ENCODE data around the gene UBE2N.

UBE2N gene

GRCh38 chr12:93363841-93364297 lies 77.9 kb downstream of the UBE2N start:
- no peaks in the 10 kb centered on the region for H3K4me1 ChIP-seq (ENCODE audit: control insufficient read depth, insufficient read depth, low read length)
- no peaks in the 10 kb centered on the region for H3K36me3 ChIP-seq (ENCODE audit: control insufficient read depth in 2 of 2, insufficient read depth in 1 of 2, low read length in 2 of 2)
- CTCF ChIA-PET = interaction anchor here (0.6 kb wide), 1 partner anchor 929 kb away, joined by 3 read pairs; no protein-coding TSS in a partner anchor
- no peak overlapping the region for H3K27ac ChIP-seq (ENCODE audit: extremely low read depth, low read depth, low read length)
- H3K9me3 ChIP-seq (ENCODE audit: control insufficient read depth, insufficient read depth, low read depth, low read length) = no peaks in the 10 kb centered on the region
- POLR2A ChIA-PET = no interaction called here
- TF ChIP-seq ZNF621 (tag by site-specific recombination; IDR thresholded peaks at IDR 0.05) (no peak), ZNF561 (tag by site-specific recombination; IDR thresholded peaks at IDR 0.05; ENCODE audit: borderline replicate concordance) (no peak), ZNF174 (tag by site-specific recombination; IDR thresholded peaks at IDR 0.05) (no peak), GLIS2 (tag by site-specific recombination; IDR thresholded peaks at IDR 0.05) (no peak)
- no peak overlapping the region for H3K4me3 ChIP-seq (ENCODE audit: low read depth, low read length)

DNA sequence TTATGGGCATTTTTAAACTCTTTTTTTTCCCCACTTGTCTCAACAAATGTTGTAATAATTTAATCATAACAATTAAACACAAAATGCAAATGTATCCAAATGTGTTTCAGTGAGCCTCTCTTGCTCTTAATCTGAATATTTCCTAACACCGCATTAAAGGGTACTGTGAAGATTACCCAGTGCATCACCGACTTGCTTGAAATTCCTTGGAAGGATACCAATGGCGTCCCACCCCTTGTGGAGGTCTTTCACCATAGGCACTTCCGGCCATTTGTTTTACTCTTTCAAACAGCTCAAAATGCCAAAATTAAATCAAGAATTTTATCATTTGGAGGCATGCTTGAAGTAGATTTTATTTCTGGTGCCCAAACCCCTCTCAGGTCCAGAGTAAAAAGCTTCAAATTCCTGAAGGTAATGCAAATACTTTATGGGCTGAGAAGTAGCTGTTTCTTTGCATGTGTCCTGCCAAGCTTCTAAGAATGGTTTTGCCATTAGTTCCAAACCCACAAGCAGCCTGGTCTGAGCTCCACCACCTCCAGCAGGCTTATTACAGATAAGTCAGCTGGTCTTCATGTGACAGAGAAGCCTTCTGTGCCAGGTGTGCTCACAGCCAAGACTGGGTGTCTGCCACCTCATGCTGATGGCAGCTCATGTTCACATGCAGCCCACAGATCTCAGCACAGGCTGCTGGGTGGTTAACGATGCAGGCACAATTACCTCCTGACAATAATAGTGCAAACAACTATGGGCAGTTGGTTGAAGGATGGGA lies 80.4 kb downstream of the UBE2N start:
- POLR2A ChIA-PET = no interaction called here
- Histone ChIP-seq H3K36me3 (ENCODE audit: control insufficient read depth in 2 of 2, insufficient read depth in 1 of 2, low read length in 2 of 2) (no peaks in the 10 kb centered on the region), H3K4me3 (ENCODE audit: low read depth, low read length) (no peak overlapping the region), H3K9me3 (ENCODE audit: control insufficient read depth, insufficient read depth, low read depth, low read length) (no peaks in the 10 kb centered on the region), H3K4me1 (ENCODE audit: control insufficient read depth, insufficient read depth, low read length) (no peaks in the 10 kb centered on the region), H3K27ac (ENCODE audit: extremely low read depth, low read depth, low read length) (no peak overlapping the region)
- TF ChIP-seq ZSCAN23 (tag by site-specific recombination; IDR thresholded peaks at IDR 0.05) (no peak), GFI1B (tag by site-specific recombination; IDR thresholded peaks at IDR 0.05) (no peak), ZFHX2 (tag by site-specific recombination; conservative IDR thresholded peaks at IDR 0.05) (no peak), ZNF398 (tag by site-specific recombination; IDR thresholded peaks at IDR 0.05) (no peak), GLI4 (tag by site-specific recombination; IDR thresholded peaks at IDR 0.05) (no peak), ZNF513 (tag by site-specific recombination; IDR thresholded peaks at IDR 0.05) (no peak), HOXC10 (CRISPR knock-in tag; IDR thresholded peaks at IDR 0.05) (no peak), IKZF3 (tag by site-specific recombination; IDR thresholded peaks at IDR 0.05) (no peak), ZNF677 (tag by site-specific recombination; IDR thresholded peaks at IDR 0.05) (no peak)
- TF ChIP-seq, protein P1, sequence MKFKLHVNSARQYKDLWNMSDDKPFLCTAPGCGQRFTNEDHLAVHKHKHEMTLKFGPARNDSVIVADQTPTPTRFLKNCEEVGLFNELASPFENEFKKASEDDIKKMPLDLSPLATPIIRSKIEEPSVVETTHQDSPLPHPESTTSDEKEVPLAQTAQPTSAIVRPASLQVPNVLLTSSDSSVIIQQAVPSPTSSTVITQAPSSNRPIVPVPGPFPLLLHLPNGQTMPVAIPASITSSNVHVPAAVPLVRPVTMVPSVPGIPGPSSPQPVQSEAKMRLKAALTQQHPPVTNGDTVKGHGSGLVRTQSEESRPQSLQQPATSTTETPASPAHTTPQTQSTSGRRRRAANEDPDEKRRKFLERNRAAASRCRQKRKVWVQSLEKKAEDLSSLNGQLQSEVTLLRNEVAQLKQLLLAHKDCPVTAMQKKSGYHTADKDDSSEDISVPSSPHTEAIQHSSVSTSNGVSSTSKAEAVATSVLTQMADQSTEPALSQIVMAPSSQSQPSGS (tag by site-specific recombination; IDR thresholded peaks at IDR 0.05; ENCODE audit: low read depth) = no peak
- CTCF ChIA-PET = no interaction called here

GRCh38 chr12:93360688-93361087 lies 81.1 kb downstream of the UBE2N start:
- H3K9me3 ChIP-seq (ENCODE audit: control insufficient read depth, insufficient read depth, low read depth, low read length) = no peaks in the 10 kb centered on the region
- no peak overlapping the region for H3K27ac ChIP-seq (ENCODE audit: extremely low read depth, low read depth, low read length)
- H3K4me3 ChIP-seq (ENCODE audit: low read depth, low read length) = no peak overlapping the region
- ChIA-PET CTCF (no interaction called here), POLR2A (no interaction called here)
- no peaks in the 10 kb centered on the region for H3K4me1 ChIP-seq (ENCODE audit: control insufficient read depth, insufficient read depth, low read length)
- no peaks in the 10 kb centered on the region for H3K36me3 ChIP-seq (ENCODE audit: control insufficient read depth in 2 of 2, insufficient read depth in 1 of 2, low read length in 2 of 2)
- TF ChIP-seq ZNF112 (tag by site-specific recombination; IDR thresholded peaks at IDR 0.05) = no peak
- TF ChIP-seq ZNF776 (tag by site-specific recombination; IDR thresholded peaks at IDR 0.05; ENCODE audit: borderline replicate concordance) = no peak
- TF ChIP-seq ZNF558 (tag by site-specific recombination; IDR thresholded peaks at IDR 0.05) = no peak
- TF ChIP-seq, protein P2, sequence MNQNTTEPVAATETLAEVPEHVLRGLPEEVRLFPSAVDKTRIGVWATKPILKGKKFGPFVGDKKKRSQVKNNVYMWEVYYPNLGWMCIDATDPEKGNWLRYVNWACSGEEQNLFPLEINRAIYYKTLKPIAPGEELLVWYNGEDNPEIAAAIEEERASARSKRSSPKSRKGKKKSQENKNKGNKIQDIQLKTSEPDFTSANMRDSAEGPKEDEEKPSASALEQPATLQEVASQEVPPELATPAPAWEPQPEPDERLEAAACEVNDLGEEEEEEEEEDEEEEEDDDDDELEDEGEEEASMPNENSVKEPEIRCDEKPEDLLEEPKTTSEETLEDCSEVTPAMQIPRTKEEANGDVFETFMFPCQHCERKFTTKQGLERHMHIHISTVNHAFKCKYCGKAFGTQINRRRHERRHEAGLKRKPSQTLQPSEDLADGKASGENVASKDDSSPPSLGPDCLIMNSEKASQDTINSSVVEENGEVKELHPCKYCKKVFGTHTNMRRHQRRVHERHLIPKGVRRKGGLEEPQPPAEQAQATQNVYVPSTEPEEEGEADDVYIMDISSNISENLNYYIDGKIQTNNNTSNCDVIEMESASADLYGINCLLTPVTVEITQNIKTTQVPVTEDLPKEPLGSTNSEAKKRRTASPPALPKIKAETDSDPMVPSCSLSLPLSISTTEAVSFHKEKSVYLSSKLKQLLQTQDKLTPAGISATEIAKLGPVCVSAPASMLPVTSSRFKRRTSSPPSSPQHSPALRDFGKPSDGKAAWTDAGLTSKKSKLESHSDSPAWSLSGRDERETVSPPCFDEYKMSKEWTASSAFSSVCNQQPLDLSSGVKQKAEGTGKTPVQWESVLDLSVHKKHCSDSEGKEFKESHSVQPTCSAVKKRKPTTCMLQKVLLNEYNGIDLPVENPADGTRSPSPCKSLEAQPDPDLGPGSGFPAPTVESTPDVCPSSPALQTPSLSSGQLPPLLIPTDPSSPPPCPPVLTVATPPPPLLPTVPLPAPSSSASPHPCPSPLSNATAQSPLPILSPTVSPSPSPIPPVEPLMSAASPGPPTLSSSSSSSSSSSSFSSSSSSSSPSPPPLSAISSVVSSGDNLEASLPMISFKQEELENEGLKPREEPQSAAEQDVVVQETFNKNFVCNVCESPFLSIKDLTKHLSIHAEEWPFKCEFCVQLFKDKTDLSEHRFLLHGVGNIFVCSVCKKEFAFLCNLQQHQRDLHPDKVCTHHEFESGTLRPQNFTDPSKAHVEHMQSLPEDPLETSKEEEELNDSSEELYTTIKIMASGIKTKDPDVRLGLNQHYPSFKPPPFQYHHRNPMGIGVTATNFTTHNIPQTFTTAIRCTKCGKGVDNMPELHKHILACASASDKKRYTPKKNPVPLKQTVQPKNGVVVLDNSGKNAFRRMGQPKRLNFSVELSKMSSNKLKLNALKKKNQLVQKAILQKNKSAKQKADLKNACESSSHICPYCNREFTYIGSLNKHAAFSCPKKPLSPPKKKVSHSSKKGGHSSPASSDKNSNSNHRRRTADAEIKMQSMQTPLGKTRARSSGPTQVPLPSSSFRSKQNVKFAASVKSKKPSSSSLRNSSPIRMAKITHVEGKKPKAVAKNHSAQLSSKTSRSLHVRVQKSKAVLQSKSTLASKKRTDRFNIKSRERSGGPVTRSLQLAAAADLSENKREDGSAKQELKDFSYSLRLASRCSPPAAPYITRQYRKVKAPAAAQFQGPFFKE (tag by site-specific recombination; IDR thresholded peaks at IDR 0.05; ENCODE audit: borderline replicate concordance) = no peak
- TF ChIP-seq HOXD13 (CRISPR knock-in tag; IDR thresholded peaks at IDR 0.05; ENCODE audit: borderline replicate concordance) = no peak
- TF ChIP-seq ZNF785 (tag by site-specific recombination; IDR thresholded peaks at IDR 0.05) = no peak
- TF ChIP-seq ZNF658 (tag by site-specific recombination; IDR thresholded peaks at IDR 0.05) = no peak
- no peak for TF ChIP-seq YY2 (tag by site-specific recombination; IDR thresholded peaks at IDR 0.05)

Data from HEK293 (cell line).